Omental fat pad (tissue), 4 donors: Measurements from ENCODE around the gene RXFP4. TPM values are rescaled to one million over a fixed set of nuclear protein-coding genes. Genes with fewer than 3 reads are reported as not detected.
"Not testable (repeated sequence)": the region's sequence is repeated elsewhere in the genome, so short reads cannot be mapped to it uniquely, and the experiment has no call there.

Experiments
- ATAC-seq: fragments of 150-250 bp; one replicate; pipeline ENCODE4 v1.9.1; 2016; ENCODE audit warnings: mild to moderate bottlenecking, moderate library complexity; ENCODE audit not compliant: low FRiP score
- DNase-seq: peaks from one replicate; pipeline ENCODE4 v3.0.0-alpha.2; 2019; ENCODE audit warnings: low spot score
- CTCF ChIP-seq, 3 donors: fragments of 450-650 bp; IDR thresholded peaks; one replicate each; pipeline ENCODE4 v1.5.1; 2016 to 2017; ENCODE audit warnings: antibody characterized with exemption in 3 of 3, mild to moderate bottlenecking in 3 of 3, moderate library complexity in 2 of 3
- total RNA-seq, 4 donors: library from RNA; depleted of rRNA; stranded (reverse); fragments of >200 nt; gene quantifications; one replicate each; pipeline ENCODE4 v1.1.0, GENCODE V29; 2016

Gene RXFP4
- not detected for total RNA-seq

- DNase-seq (no peak), ATAC-seq (peak; percentile 11)
- no peak for TF ChIP-seq CTCF (IDR thresholded peaks at IDR 0.05)
These were observed at the start of gene RXFP4 for GRCh38 chr1:155940993-155941844. TSS of gene RXFP4 (plus strand) at chr1:155941638. CDS start at chr1:155941710, 72 bp downstream.

- ATAC-seq, result no peak
- no peak for DNase-seq
- no peak for TF ChIP-seq CTCF (IDR thresholded peaks at IDR 0.05)
These were observed 48.6 kb upstream of the RXFP4 start for GRCh38 chr1:155892796-155893195.

- TF ChIP-seq CTCF (IDR thresholded peaks at IDR 0.05), result no peak
- DNase-seq (no peak), ATAC-seq (peak; percentile 33)
These were observed 47.9 kb upstream of the RXFP4 start for GRCh38 chr1:155893389-155894142.

- ATAC-seq, DNase-seq: not testable (repeated sequence)
These were observed 45.8 kb upstream of the RXFP4 start for GRCh38 chr1:155895617-155896016.

- DNase-seq, ATAC-seq: not testable (repeated sequence)
These were observed 45.0 kb upstream of the RXFP4 start for GRCh38 chr1:155896476-155896875.

- no peak for ATAC-seq
- TF ChIP-seq CTCF (IDR thresholded peaks at IDR 0.05), result no peak
These were observed 43.7 kb upstream of the RXFP4 start for GRCh38 chr1:155897746-155898145.

DNA sequence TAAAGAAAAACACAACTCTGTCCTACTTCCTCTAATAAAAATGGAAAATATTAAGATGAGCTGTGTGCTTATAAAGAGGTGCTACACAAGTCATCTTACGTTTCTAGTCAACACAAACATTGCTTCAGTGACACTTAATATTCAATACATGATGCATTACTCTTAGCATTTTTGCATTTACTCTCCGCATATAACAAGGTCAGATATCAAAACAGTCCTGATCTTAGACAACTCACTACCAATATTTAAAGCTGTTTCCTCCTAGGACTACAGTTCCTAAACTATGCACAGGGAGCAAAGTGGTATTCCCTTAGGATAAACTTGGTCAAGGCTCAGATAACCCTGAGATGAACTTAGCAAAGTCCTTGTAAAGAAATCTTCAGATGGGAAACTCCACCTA is 42.5 kb upstream of the RXFP4 start:
- DNase-seq (no peak), ATAC-seq (no peak)
- TF ChIP-seq CTCF (IDR thresholded peaks at IDR 0.05), result no peak

More at GRCh38 chr1:155897746-155898145, 43.7 kb upstream of the RXFP4 start:
- no peak for DNase-seq

- no peak for DNase-seq
- TF ChIP-seq CTCF (IDR thresholded peaks at IDR 0.05), result no peak
- ATAC-seq, result no peak
These were observed 41.8 kb upstream of the RXFP4 start for GRCh38 chr1:155899683-155900082.
